ENCODE measurements around the gene NDRG4. TPM values are rescaled to one million over a fixed set of nuclear protein-coding genes. Genes with fewer than 3 reads are reported as not detected.

NDRG4 gene
- polyA plus RNA-seq, 1 donor from 2014 or later = 507 TPM

GRCh38 chr16:58476791-58477190 lies 23.2 kb upstream of the NDRG4 start:
- Histone ChIP-seq H3K9me2 (ENCODE audit: insufficient read depth, low read length) (no peaks in the 10 kb centered on the region), H3K27me3 (ENCODE audit: insufficient read depth, low read depth, low read length) (no peaks in the 10 kb centered on the region), H3K4me3 (ENCODE audit: low read length) (no peak overlapping the region), H3K9me3 (ENCODE audit: low read length) (no peaks in the 10 kb centered on the region), H3K4me2 (ENCODE audit: low read length) (no peak overlapping the region), H3K36me3 (ENCODE audit: insufficient read depth, low read length) (no peaks in the 10 kb centered on the region), H3K27ac (ENCODE audit: low read length) (peak overlapping the region; percentile 49), H2AFZ (ENCODE audit: low read depth, low read length) (no peak overlapping the region), H3F3A (ENCODE audit: insufficient read depth, low read length, poor library complexity, severe bottlenecking) (no peaks in the 10 kb centered on the region), H3K79me2 (replicated peaks; ENCODE audit: insufficient read depth, low read length) (no peaks in the 10 kb centered on the region), H3K9ac (ENCODE audit: low read length) (no peak overlapping the region), H4K20me1 (ENCODE audit: insufficient read depth) (no peaks in the 10 kb centered on the region)
- TF ChIP-seq CTCF (IDR thresholded peaks at IDR 0.05; ENCODE audit: poor library complexity, severe bottlenecking) (no peak), SMC3 (conservative IDR thresholded peaks at IDR 0.05; ENCODE audit: poor library complexity) (no peak), REST (IDR thresholded peaks at IDR 0.05; ENCODE audit: borderline replicate concordance) (no peak), TAF1 (IDR thresholded peaks at IDR 0.05; ENCODE audit: low read depth) (no peak), EP300 (conservative IDR thresholded peaks at IDR 0.05; ENCODE audit: poor library complexity, severe bottlenecking) (no peak), POLR2AphosphoS5 (IDR thresholded peaks at IDR 0.05) (no peak), RAD21 (conservative IDR thresholded peaks at IDR 0.05) (no peak)

- TF ChIP-seq REST (IDR thresholded peaks at IDR 0.05; ENCODE audit: borderline replicate concordance) = no peak
- Histone ChIP-seq H3K9me3 (ENCODE audit: low read length) (no peaks in the 10 kb centered on the region), H3K9me2 (ENCODE audit: insufficient read depth, low read length) (no peaks in the 10 kb centered on the region), H3K9ac (ENCODE audit: low read length) (no peak overlapping the region), H3K4me3 (ENCODE audit: low read length) (no peak overlapping the region), H4K20me1 (ENCODE audit: insufficient read depth) (no peaks in the 10 kb centered on the region), H3K4me2 (ENCODE audit: low read length) (no peak overlapping the region), H3K27me3 (ENCODE audit: insufficient read depth, low read depth, low read length) (no peaks in the 10 kb centered on the region), H3F3A (ENCODE audit: insufficient read depth, low read length, poor library complexity, severe bottlenecking) (no peaks in the 10 kb centered on the region), H3K36me3 (ENCODE audit: insufficient read depth, low read length) (no peaks in the 10 kb centered on the region), H3K79me2 (replicated peaks; ENCODE audit: insufficient read depth, low read length) (no peaks in the 10 kb centered on the region), H3K27ac (ENCODE audit: low read length) (no peak overlapping the region), H2AFZ (ENCODE audit: low read depth, low read length) (no peak overlapping the region)
Observed at GRCh38 chr16:58478427-58478826, 21.5 kb upstream of the NDRG4 start.

Measured in neural cell (in vitro differentiated cells).